ENCODE results near the gene SIGMAR1.
"Not testable (repeated sequence)": the region's sequence is repeated elsewhere in the genome, so short reads cannot be mapped to it uniquely, and the experiment has no call there.

Gene SIGMAR1

DNA sequence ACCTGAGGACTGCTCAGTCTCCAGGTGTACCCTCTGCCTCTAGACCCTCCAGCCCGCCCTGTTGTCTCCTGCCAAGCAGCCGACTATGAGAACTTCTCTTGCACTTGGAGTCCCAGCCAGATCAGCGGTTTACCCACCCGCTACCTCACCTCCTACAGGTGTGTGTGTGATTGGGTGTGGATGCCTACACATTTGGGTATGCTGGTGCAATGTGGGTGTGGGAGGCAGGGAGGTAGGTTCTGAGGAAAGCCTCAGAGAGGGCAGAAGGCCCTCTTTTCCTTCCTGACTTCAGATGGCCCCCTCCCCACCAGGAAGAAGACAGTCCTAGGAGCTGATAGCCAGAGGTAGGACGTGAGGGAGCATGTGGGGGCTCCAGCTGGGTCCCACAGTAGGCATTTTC lies 19.4 kb upstream of the SIGMAR1 start:
- DNase-seq (ENCODE audit: low read depth, low spot score), result no peak

DNA sequence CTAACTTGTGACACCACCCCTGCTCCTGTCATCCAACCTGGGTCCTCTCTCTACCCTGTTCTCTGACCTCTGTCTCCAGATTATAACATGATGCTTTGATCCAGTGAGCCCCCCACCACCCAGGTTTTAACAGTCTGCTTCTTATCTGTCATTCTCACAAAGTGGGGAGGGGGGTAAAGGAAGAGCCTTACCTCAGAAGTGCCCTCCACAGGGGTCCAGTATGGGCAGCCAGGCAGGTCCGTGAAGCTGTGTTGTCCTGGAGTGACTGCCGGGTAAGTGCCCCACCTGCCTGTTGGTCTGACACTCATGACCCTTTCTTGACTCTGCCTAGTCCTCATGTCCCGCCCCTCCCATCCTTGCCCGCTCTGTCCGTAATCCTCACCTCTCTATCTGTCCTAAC lies 17.8 kb upstream of the SIGMAR1 start:
- DNase-seq (ENCODE audit: low read depth, low spot score), result no peak
- H3K27ac ChIP-seq, result no peak overlapping the region

More for the DNA sequence above, 19.4 kb upstream of the SIGMAR1 start:
- H3K27ac ChIP-seq, result no peak overlapping the region

DNA sequence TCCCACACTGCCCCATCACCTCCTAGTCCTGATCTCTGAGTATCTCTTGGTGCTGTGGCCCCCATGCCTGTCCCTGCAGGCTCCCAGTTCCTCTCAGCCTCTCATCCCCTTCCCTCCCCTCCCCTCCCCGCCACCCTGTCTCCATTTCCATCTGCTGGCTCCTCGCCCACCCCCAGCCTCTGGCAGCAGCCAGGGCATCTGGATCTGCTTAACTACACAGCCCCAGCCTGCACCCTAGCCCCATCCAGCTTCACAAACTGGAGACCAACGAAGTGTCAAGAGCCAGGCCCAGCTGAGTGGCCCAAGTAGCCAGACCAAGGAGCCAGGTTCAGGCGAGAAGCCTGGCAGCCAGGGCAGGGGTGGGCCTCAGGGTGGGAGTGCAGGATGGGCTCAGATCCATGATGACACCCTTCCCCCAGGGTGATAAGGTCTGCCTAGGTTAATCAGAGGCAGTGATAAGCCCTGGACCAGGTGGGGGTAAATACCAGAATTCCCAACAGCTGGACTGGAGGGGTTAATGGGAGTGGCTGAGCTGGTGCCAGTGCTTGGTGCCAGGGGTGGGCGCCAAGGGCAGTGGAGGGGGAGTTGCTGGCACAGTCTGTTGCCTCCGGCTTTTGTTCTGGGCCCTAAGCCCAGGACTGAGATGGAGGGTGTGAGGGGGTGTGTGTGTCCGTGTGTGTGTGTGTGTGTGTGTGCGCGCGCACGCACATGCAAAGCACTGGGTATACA lies 16.9 kb upstream of the SIGMAR1 start:
- DNase-seq (ENCODE audit: low read depth, low spot score), result no peak
- no peak overlapping the region for H3K27ac ChIP-seq

DNA sequence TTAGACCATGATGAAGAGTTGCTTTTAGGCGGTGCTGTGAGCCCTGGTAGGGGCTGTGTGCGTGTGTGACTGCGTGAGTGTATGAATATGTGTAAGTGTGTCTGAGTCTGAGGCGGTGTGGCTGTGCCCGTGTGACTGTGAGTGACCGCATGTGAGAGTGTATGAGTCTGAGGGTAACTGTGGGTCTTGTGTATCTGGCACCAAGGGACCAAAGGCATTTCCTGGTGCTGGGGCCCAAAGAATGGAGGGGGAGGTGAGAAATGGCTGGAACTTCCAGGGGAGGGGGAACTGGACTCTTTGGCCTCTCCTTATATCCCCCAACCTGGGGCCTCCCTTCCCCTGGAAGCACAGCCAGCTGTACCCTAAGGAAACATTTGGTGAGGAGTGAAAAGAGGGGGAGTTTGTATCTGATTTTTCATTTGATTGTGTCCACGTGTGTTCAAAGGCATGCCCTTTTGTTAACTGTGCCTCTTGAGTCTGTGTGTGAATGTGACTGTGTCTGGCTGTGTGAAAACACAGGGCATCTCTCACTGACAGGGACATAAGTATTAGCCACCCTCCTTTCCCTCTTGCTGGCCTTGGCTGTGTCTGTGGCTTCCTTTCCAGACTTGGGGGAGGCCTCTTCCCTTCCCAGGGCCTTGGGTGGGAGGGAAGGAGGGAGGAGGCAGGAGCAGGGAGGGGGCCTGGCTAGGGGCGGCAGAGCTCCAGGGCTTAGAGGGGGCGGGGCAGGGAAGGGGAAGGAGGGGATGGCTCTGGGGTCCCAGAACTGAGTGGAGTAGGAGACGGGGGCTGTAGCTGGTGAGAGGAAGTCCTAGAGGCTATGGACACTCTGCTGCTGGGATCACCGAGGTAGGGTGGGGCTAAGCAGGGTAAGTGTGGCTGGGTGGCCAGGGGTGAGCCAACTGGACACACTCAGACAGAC lies 15.8 kb upstream of the SIGMAR1 start:
- no peak overlapping the region for H3K27ac ChIP-seq
- DNase-seq (ENCODE audit: low read depth, low spot score), result no peak

DNA sequence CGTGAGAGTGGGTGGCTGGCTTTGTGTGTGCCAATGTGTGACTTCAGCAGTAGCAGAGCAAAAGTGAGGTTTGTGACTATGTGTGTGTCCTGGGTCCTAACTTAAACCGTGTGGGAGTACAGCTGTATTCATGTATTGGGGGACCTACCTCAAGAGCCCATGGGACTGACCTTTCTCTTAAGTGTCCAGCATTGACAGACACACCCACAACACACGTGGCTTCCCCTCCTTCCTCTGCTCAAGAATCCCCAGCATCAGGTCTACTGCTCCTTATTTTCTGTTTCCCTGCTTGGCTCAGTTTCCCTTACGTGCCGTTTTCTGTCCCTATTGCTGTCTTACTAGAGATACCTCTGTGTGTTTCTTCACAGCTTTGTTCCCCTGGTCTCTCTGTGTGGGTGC lies 15.0 kb upstream of the SIGMAR1 start:
- H3K27ac ChIP-seq, result no peak overlapping the region
- DNase-seq (ENCODE audit: low read depth, low spot score), result no peak

DNA sequence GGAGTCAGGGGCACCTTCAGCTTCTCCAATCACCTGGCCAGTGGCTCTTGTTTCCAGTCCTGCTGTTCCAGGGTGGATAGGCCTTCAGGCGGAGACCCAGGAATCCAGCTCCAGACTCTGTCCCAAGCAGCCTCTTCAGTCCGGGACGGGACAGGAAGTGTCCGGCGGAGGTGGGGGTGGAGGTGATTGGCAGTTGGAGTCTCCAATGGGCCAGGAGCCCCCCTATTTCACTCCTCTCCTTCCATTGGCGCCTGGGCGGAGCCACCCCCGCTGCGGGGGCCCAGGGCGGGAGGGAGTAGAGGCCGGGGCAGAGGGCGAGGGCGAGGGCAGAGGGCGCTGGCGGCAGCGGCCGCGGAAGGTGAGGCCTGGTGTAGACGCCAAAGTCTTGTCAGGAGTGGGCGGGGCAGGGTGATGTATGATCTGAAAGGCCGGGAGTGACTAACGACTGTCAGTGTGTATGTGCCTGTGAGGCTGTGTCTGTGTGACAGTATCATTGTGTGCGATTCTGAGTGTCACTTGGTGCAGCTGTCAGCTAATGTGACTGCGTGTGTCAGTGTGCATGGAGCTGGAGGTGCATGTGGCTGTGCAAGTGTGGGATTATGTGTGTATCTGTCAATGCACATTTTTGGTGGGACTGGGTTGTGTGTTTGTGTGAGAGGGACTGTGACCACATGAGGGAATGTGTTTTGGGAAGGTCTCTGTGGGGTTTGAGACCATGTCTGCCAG lies 14.5 kb upstream of the SIGMAR1 start, which contains the start of gene IL11RA:
TSS of gene IL11RA (plus strand) at position 310 of the 726 bp plus-strand sequence. CDS start 3,033 bp downstream, outside the sequence.
- DNase-seq (ENCODE audit: low read depth, low spot score), result no peak
- peak within 1 kb of the TSS; percentile 55 for H3K27ac ChIP-seq

DNA sequence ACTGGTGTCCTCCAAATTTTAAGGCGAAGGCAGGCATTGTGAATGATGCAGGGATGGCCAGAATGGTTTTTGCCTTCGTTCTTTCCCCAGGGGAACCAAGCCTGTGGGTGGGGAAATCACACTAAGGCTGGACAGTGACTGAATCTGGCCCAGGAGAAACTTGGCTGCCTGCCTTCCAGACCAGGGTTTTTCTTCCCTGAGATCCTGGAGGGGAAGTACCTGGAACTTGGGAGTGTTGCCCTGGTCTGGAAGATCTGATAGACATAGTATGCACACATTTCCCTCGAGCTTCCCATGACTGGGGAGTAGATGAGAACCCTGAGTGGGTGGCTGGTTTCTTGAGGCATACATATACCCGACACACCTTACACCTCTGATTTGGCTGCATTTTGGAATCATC lies 13.7 kb upstream of the SIGMAR1 start:
- peak overlapping the region; percentile 55 for H3K27ac ChIP-seq
- DNase-seq (ENCODE audit: low read depth, low spot score), result no peak

DNA sequence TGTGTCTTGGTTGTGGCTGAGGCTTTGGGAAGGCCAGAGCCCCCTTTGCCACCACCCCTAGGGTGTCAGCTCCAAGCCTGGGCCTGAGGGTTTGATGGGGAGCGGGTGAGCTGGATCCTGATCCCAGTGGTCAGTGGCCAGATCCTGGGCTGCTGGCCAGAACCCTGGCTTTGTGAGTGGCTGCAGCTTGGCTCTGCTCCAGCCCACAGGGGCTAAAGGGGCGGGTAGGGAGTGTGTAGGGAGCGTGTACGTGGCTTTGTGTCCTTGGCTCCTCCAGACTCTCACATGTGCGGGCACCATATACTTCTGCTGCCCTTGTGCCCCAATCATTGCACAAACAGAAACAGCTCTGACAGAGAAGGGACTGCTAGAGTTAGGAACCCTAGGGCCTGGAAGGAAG lies 13.2 kb upstream of the SIGMAR1 start:
- DNase-seq (ENCODE audit: low read depth, low spot score), result no peak
- H3K27ac ChIP-seq, result no peak overlapping the region

DNA sequence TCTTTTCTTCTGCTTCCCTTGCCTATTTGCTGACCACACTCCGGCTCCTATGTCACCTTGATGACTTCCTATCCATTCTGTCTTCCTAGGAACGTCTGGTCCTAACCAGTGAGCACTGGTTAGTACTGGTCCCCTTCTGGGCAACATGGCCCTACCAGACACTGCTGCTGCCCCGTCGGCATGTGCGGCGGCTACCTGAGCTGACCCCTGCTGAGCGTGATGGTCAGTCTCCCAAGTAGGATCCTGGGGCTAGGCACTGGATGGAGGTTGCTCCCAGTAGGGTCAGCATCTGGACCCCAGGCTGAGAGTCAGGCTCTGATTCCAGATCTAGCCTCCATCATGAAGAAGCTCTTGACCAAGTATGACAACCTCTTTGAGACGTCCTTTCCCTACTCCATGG lies 11.1 kb upstream of the SIGMAR1 start:
- no peak for DNase-seq (ENCODE audit: low read depth, low spot score)
- no peak overlapping the region for H3K27ac ChIP-seq

DNA sequence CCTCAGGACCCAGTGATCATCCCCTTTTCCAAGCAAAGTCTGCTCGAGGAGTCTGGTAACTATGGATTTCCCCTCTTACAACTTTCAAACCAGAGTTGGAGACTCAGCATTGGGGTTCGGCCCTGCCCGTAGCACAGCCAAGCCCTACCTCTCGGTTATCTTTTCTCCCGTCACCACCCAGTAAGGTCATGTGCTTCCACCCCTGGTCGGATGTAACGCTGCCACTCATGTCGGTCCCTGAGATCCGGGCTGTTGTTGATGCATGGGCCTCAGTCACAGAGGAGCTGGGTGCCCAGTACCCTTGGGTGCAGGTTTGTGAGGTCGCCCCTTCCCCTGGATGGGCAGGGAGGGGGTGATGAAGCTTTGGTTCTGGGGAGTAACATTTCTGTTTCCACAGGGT lies 10.1 kb upstream of the SIGMAR1 start:
- DNase-seq (ENCODE audit: low read depth, low spot score), result no peak

DNA sequence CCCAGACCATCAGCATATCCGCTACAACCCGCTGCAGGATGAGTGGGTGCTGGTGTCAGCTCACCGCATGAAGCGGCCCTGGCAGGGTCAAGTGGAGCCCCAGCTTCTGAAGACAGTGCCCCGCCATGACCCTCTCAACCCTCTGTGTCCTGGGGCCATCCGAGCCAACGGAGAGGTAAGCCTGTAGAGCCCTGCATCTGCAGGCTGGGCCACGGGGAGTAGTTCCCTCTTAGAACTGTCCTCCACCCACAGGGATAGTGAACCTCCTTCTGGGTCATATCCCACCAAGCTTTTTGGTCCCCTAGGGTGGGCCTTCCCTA lies 9.5 kb upstream of the SIGMAR1 start:
- H3K27ac ChIP-seq, result peak overlapping the region; percentile 47
- DNase-seq (ENCODE audit: low read depth, low spot score), result no peak

More for the DNA sequence above, 10.1 kb upstream of the SIGMAR1 start:
- H3K27ac ChIP-seq, result no peak overlapping the region

DNA sequence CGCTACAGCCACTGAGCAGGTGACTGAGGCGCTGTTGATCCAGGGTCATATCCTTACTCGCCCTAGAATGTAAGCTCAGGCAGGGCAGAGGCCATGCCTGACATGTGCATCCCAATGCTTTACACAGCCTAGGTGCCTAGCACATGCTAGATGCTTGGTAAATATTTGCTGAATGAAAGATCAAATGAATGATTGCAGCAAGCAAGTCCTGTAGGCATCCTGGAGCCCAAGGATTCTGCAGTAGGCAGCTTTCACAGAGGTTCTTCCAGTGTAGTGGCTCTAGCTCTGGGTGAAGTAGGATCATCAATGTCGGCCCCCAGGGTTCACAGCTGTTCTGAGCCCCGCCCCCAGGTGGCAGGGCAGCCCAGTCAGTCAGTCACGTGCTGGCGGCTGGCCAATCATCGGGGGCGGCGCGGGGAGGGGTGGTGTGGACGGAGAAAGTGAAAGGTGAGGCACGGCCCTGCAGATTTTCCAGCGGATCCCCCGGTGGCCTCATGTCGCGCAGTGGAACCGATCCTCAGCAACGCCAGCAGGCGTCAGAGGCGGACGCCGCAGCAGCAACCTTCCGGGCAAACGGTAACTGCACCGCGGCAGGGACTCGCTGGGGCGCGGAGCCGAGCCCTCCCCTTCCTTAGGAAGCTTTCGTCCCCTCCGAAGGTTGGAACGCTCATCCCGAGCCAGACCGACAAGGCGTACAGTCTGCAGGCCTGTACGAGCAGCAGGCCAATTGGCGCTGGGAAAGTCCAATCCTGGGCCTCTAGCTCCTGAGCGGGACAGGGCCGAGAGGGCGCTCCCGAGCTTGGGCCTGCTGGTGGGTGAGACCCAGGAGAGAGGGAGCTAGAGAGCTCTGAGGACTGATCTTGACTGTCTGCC lies 8.9 kb upstream of the SIGMAR1 start, which contains the start of gene GALT:
TSS of gene GALT (plus strand) at position 465 of the 873 bp plus-strand sequence. CDS start at position 495, 30 bp downstream.
- peak within 1 kb of the TSS; percentile 47 for H3K27ac ChIP-seq
- no peak for DNase-seq (ENCODE audit: low read depth, low spot score)

DNA sequence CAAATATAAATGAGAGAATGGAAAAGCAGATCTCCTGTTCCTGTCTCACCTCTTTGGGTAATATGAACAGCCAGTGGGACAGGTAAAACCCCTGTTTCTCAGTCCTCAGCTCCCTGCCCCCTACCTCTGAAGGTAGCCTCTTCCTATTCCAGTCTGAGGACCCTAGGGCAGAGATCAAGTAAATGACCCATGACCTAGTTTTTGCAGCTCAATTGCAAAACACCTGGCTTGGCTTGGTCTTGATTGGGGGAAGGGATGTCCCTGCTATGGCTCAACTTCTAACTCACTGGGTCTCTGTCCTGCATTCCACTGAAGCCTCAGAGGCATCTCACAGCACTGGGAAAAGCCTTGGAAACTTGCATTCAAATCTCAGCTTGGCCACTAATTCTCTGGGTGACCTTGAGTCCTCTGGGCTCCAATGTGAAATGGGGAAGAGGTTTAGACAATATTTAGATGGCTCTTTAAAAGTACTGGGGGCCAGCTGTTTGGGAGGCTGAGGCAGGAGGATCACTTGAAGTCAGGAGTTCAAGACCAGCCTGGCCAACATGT lies 7.3 kb upstream of the SIGMAR1 start:
- DNase-seq (ENCODE audit: low read depth, low spot score), result no peak
- H3K27ac ChIP-seq, result no peak overlapping the region

DNA sequence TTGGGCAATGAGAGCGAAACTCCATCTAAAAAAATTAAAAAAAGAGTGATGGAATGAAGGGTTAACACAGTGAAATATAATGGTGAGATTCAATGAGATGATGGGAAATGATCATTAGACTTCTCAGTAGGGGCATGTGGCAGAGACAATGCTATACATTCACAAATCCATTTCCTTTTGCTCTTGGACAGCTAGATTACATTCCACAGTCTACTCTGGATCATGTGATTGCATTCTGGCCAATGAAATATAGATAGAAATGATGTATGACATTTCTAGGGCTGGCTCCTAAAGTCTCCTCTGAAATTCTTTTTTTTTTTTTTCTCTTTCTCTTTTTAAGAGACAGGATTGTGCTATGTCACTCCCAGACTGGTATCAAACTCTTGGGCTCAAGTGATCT lies 5.1 kb upstream of the SIGMAR1 start:
- H3K27ac ChIP-seq, result no peak overlapping the region
- DNase-seq (ENCODE audit: low read depth, low spot score), result no peak

DNA sequence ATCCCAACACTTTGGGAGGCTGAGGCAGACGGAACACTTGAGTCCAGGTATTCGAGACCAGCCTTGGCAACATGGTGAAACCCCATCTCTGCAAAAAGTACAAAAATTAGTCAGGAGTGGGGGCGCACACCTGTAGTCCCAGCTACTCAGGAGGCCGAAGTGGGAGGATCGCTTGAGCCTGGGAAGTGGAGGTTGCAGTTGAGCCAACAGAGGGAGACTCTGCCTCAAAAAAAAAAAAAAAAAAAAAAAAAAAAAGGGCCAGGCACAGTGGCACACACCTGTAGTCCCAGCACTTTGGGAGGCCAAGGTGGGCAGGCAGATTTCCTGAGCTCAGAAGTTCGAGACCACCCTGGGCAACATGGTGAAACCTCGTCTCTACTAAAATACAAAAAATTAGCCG lies 1.7 kb upstream of the SIGMAR1 start:
- not testable (repeated sequence) for H3K27ac ChIP-seq; DNase-seq (ENCODE audit: low read depth, low spot score)

DNA sequence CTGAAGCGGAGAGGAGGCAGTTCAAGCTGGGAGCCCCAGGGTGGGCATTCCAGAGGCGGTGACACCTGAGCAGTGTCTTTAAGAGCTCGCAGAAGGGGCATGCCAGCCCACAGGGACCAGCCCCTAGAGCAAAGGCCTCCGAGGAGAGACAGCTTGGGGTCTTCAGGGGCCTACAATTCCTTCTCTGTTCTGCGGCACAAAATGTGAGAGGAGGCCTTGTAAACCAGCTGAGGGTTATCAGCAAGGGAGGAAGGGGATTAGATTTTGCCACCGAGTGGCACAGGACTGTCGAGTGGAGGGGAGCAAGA lies 505 bp upstream of the SIGMAR1 start:
- peak overlapping the region; percentile 54 for H3K27ac ChIP-seq

DNA sequence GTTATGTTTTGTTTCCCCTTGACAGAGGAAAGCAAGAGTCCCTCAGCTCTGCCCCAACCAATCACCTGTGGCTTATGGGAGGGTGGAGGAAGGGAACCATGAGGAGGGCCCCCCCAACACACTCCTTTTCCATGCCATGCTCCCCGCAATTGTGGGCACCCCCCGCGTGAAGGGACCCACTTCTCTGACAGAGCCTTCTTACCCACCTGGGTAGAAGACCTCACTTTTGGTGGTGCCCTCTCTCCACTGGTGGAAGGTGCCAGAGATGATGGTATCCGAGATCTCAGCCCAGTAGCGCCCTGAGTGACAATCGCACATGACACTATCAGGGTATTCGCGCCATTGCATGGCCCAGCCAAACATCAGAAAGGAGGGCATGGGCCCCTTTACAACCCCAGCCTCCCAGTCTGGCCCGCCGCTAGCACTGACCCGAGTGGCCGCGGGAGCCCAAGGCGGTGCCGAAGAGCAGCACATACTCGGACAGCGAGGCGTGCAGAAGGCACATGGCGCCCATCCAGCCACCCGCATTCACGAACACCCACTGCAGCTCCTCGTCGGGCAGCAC lies 714 bp downstream of the SIGMAR1 start:
- H3K27ac ChIP-seq, result peak overlapping the region; percentile 54
- no peak for DNase-seq (ENCODE audit: low read depth, low spot score)

More for the DNA sequence above, 505 bp upstream of the SIGMAR1 start:
- DNase-seq (ENCODE audit: low read depth, low spot score), result no peak

DNA sequence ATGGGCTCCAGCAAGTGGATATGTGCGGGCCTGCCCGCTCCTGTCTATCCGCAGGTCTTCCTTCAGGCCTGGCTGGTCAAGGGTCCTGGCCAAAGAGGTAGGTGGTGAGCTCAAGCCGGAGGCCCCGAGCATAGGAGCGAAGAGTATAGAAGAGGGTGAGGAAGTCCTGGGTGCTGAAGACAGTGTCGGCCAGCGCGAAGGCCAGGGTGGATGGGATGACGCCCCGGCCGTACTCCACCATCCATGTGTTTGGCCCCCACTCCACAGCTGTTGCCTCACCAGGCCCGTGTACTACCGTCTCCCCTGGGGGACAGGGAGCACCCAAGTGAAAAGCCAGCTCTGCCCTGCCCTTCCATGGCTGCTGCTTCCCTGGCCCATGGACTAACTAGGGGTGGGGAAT lies 2.0 kb downstream of the SIGMAR1 start:
- no peak for DNase-seq (ENCODE audit: low read depth, low spot score)

DNA sequence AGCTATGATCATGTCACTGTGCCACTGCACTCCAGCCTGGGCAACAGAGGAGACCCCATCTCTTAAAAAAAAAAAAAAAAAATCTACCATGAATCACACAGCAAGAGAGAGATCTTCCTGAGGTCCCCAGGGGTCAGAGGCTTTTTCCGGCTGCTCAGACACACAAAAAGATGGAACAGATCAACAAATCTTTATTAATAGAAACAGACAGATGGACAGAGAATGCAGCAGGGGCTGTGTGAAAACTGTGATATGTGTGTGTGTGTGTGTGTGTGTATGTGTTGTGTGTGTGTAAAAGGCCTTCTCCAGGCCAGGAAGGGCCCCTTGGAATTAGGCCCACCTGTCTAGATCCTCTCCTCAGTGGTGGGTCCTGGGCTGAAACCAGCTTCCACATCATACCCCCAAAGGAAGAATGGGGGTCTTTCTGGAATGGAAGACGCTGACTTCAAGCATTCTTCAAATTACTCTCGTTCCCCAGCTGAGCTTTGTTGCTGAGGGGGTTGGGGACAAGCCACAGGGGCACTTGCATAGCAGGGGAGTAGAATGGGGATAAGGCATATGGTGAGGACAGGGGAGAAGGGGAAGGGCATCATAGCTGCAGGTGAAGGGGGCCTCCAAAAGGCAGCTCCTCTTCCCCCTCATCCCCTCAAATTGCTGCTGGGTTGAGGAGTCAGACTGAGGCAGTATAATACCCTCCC lies 2.9 kb downstream of the SIGMAR1 start:
- H3K27ac ChIP-seq, result no peak overlapping the region
- no peak for DNase-seq (ENCODE audit: low read depth, low spot score)

More for the DNA sequence above, 2.0 kb downstream of the SIGMAR1 start:
- H3K27ac ChIP-seq, result no peak overlapping the region

All from epithelial cell of prostate (primary cell).